ENCODE data around the gene MLXIP.
A peak's percentile ranks its signal among the peaks of the same experiment; 100 is the strongest.

Gene MLXIP, protein sequence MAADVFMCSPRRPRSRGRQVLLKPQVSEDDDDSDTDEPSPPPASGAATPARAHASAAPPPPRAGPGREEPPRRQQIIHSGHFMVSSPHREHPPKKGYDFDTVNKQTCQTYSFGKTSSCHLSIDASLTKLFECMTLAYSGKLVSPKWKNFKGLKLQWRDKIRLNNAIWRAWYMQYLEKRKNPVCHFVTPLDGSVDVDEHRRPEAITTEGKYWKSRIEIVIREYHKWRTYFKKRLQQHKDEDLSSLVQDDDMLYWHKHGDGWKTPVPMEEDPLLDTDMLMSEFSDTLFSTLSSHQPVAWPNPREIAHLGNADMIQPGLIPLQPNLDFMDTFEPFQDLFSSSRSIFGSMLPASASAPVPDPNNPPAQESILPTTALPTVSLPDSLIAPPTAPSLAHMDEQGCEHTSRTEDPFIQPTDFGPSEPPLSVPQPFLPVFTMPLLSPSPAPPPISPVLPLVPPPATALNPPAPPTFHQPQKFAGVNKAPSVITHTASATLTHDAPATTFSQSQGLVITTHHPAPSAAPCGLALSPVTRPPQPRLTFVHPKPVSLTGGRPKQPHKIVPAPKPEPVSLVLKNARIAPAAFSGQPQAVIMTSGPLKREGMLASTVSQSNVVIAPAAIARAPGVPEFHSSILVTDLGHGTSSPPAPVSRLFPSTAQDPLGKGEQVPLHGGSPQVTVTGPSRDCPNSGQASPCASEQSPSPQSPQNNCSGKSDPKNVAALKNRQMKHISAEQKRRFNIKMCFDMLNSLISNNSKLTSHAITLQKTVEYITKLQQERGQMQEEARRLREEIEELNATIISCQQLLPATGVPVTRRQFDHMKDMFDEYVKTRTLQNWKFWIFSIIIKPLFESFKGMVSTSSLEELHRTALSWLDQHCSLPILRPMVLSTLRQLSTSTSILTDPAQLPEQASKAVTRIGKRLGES

GRCh38 chr12:122078141-122079032 lies at the start of gene MLXIP:
MLXIP (plus strand) TSS chr12:122078756; CDS start chr12:122078854, 98 bp downstream.
- Histone ChIP-seq H3K4me3 (ENCODE audit: low read depth in 1 of 2, low read length in 2 of 2) (peak within 1 kb of the TSS; percentile 96 to 99), H3K9me3 (ENCODE audit: control insufficient read depth in 1 of 2, low read length in 2 of 2) (no peaks in the 10 kb centered on the region), H3K27me3 (ENCODE audit: low read depth, low read length) (no peaks in the 10 kb centered on the region), H3K36me3 (ENCODE audit: control insufficient read depth in 1 of 2, insufficient read depth in 2 of 2, low read length in 2 of 2) (peaks cover 0 to 8% of the 10 kb centered on the region in 2 donors), H3K27ac (ENCODE audit: low read length) (peak within 1 kb of the TSS; percentile 96), H3K4me1 (ENCODE audit: control insufficient read depth in 1 of 2, insufficient read depth in 2 of 2, low read length in 2 of 2) (peaks cover 20 to 31% of the 10 kb centered on the region in 2 donors)

DNA sequence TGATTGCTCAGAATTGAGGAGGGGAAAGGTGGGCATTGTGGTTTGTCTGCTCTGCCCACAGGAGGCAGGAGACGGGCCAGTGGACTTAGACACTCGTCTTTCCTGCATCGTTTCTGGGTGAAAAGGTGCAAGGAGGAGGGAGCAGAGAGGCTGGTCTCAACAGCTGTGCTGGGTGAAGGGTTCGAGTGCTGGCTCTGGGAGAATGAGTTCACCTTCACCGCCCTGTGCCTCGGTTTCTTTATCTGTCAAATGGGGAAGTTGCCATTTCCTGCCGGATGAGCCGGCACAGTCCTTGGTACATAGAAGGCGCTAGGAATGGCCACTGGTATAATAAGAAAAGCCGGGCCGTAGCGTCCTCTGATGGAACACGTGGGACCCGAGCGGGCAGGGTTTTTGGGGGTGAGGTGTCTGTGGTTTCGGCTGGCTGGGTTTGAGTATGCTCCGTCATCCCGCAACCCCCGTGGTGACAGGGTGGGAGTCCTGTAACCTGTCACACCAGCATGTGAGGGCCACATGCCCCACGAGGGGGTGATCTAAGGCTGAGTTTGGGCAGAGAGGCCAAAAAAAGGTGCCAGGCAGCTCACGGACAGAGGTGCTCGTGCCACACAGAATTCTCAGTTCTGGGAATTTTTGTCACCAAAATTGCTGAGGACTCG lies 49.5 kb upstream of the MLXIP start:
- Histone ChIP-seq H3K27ac (ENCODE audit: low read length) (no peak overlapping the region), H3K36me3 (ENCODE audit: control insufficient read depth in 1 of 2, insufficient read depth in 2 of 2, low read length in 2 of 2) (no peaks in the 10 kb centered on the region), H3K4me3 (ENCODE audit: low read depth in 1 of 2, low read length in 2 of 2) (no peak overlapping the region), H3K9me3 (ENCODE audit: control insufficient read depth in 1 of 2, low read length in 2 of 2) (no peaks in the 10 kb centered on the region), H3K4me1 (ENCODE audit: control insufficient read depth in 1 of 2, insufficient read depth in 2 of 2, low read length in 2 of 2) (peaks cover 0 to 5% of the 10 kb centered on the region in 2 donors), H3K27me3 (ENCODE audit: low read depth, low read length) (no peaks in the 10 kb centered on the region)

- Histone ChIP-seq H3K4me3 (ENCODE audit: low read depth in 1 of 2, low read length in 2 of 2) (no peak overlapping the region), H3K4me1 (ENCODE audit: control insufficient read depth in 1 of 2, insufficient read depth in 2 of 2, low read length in 2 of 2) (no peaks in the 10 kb centered on the region), H3K27me3 (ENCODE audit: low read depth, low read length) (no peaks in the 10 kb centered on the region), H3K27ac (ENCODE audit: low read length) (no peak overlapping the region), H3K36me3 (ENCODE audit: control insufficient read depth in 1 of 2, insufficient read depth in 2 of 2, low read length in 2 of 2) (no peaks in the 10 kb centered on the region), H3K9me3 (ENCODE audit: control insufficient read depth in 1 of 2, low read length in 2 of 2) (no peaks in the 10 kb centered on the region)
These were observed 48.7 kb upstream of the MLXIP start for GRCh38 chr12:122029620-122030423.

- H3K4me3 ChIP-seq (ENCODE audit: low read depth in 1 of 2, low read length in 2 of 2) = no peak overlapping the region
- H3K27ac ChIP-seq (ENCODE audit: low read length) = no peak overlapping the region
- no peaks in the 10 kb centered on the region for H3K9me3 ChIP-seq (ENCODE audit: control insufficient read depth in 1 of 2, low read length in 2 of 2)
These were observed 48.0 kb upstream of the MLXIP start for GRCh38 chr12:122030424-122031035.

DNA sequence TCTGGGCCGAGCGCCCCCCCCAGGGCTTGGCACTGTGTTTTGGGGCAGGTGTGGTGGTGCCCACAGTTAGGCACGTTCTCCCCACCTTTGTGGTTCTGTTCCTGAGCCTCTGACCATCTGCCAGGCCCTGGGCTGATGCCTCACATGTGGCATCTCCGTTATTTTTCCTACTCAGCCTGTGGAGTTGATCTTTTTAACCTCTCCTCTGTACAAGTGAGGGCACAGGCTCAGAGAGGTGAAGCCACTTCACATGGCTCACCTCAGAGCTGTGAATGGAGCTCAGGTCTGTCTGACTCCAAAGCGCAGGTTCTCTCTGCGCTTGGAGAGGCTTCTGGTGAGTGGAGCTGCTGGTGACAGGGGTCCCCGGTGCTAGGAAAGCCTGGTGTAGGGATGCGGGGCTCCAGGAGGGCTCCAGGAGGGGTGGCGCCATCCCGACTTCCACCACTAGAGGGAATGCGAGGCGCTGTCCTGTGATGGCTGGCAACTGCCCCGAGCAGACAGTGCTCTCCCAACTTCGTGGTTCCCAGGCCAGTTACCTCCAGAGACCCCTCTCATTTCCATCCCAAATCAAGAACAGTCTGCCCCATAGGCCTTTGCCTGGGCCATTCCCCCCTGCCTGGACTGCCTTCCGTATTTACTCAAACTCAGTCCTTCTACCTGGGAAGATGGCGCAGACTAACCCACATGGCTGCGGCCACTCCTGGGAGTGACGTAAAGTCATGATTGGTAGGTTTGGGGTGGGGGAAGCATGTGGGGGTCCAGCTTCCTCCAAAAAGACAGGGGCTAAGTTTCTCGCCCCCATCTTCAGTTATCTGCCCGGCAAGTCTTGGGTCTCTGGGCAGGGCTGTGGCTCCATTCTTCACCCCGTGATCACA lies 47.0 kb upstream of the MLXIP start:
- Histone ChIP-seq H3K36me3 (ENCODE audit: control insufficient read depth in 1 of 2, insufficient read depth in 2 of 2, low read length in 2 of 2) (peaks cover 3 to 10% of the 10 kb centered on the region in 2 donors), H3K4me1 (ENCODE audit: control insufficient read depth in 1 of 2, insufficient read depth in 2 of 2, low read length in 2 of 2) (no peaks in the 10 kb centered on the region), H3K9me3 (ENCODE audit: control insufficient read depth in 1 of 2, low read length in 2 of 2) (no peaks in the 10 kb centered on the region), H3K27ac (ENCODE audit: low read length) (no peak overlapping the region), H3K4me3 (ENCODE audit: low read depth in 1 of 2, low read length in 2 of 2) (no peak overlapping the region), H3K27me3 (ENCODE audit: low read depth, low read length) (no peaks in the 10 kb centered on the region)

More at GRCh38 chr12:122030424-122031035, 48.0 kb upstream of the MLXIP start:
- H3K27me3 ChIP-seq (ENCODE audit: low read depth, low read length) = no peaks in the 10 kb centered on the region
- peaks cover 0 to 2% of the 10 kb centered on the region in 2 donors for H3K36me3 ChIP-seq (ENCODE audit: control insufficient read depth in 1 of 2, insufficient read depth in 2 of 2, low read length in 2 of 2)
- no peaks in the 10 kb centered on the region for H3K4me1 ChIP-seq (ENCODE audit: control insufficient read depth in 1 of 2, insufficient read depth in 2 of 2, low read length in 2 of 2)

- H3K4me1 ChIP-seq (ENCODE audit: control insufficient read depth in 1 of 2, insufficient read depth in 2 of 2, low read length in 2 of 2) = no peaks in the 10 kb centered on the region
- no peaks in the 10 kb centered on the region for H3K9me3 ChIP-seq (ENCODE audit: control insufficient read depth in 1 of 2, low read length in 2 of 2)
- H3K27me3 ChIP-seq (ENCODE audit: low read depth, low read length) = no peaks in the 10 kb centered on the region
- H3K4me3 ChIP-seq (ENCODE audit: low read depth in 1 of 2, low read length in 2 of 2) = no peak overlapping the region
- H3K36me3 ChIP-seq (ENCODE audit: control insufficient read depth in 1 of 2, insufficient read depth in 2 of 2, low read length in 2 of 2) = peaks cover 3 to 10% of the 10 kb centered on the region in 2 donors
- no peak overlapping the region for H3K27ac ChIP-seq (ENCODE audit: low read length)
These were observed 46.0 kb upstream of the MLXIP start for GRCh38 chr12:122032580-122032979.

DNA sequence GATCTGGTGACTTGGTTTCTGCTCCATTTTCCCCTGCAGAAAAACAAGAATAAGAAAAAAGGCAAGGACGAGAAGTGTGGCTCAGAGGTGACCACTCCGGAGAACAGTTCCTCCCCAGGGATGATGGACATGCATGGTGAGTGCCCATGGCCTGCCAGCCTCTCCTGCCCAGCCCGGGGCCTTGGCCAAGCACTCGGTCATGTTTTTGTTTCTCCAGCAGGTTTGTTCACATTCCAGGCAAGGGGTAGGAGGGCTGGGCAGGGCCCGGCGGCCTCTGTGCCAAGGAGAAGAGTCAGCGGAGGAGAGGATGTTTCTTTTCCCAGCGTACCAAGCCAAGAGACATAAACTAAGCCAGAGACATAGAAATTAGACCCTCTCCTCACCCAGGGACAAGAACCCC lies 43.3 kb upstream of the MLXIP start:
- no peak overlapping the region for H3K4me3 ChIP-seq (ENCODE audit: low read depth in 1 of 2, low read length in 2 of 2)
- H3K9me3 ChIP-seq (ENCODE audit: control insufficient read depth in 1 of 2, low read length in 2 of 2) = no peaks in the 10 kb centered on the region
- H3K4me1 ChIP-seq (ENCODE audit: control insufficient read depth in 1 of 2, insufficient read depth in 2 of 2, low read length in 2 of 2) = no peaks in the 10 kb centered on the region
- no peaks in the 10 kb centered on the region for H3K27me3 ChIP-seq (ENCODE audit: low read depth, low read length)
- H3K36me3 ChIP-seq (ENCODE audit: control insufficient read depth in 1 of 2, insufficient read depth in 2 of 2, low read length in 2 of 2) = peaks cover 3 to 10% of the 10 kb centered on the region in 2 donors
- no peak overlapping the region for H3K27ac ChIP-seq (ENCODE audit: low read length)

DNA sequence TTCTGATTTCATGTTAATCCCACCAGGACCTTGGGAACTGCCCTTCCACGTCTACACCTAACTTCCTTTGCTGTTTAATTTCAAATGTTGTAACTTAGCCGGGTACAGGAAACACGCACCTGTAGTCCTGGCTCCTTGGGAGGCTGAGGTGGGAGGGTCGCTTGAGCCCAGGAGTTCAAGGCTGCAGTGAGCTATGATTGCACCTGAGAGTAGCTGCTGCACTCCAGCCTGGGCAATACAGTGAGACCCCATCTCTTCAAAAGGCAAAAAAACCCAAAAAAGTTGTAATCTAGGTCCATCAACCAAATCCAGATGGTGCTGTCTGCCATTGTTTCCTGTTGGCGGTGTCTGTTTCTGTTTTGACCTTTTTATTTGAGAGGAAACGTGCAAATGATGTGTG lies 42.4 kb upstream of the MLXIP start:
- Histone ChIP-seq H3K4me1 (ENCODE audit: control insufficient read depth in 1 of 2, insufficient read depth in 2 of 2, low read length in 2 of 2) (no peaks in the 10 kb centered on the region), H3K27ac (ENCODE audit: low read length) (no peak overlapping the region), H3K27me3 (ENCODE audit: low read depth, low read length) (no peaks in the 10 kb centered on the region), H3K9me3 (ENCODE audit: control insufficient read depth in 1 of 2, low read length in 2 of 2) (no peaks in the 10 kb centered on the region), H3K4me3 (ENCODE audit: low read depth in 1 of 2, low read length in 2 of 2) (no peak overlapping the region), H3K36me3 (ENCODE audit: control insufficient read depth in 1 of 2, insufficient read depth in 2 of 2, low read length in 2 of 2) (peaks cover 3 to 10% of the 10 kb centered on the region in 2 donors)
